Nucleus accumbens (tissue), 56 donors: ENCODE measurements around the gene ZIC4.

ENCODE experiments used
- DNase-seq, 56 donors: peaks; one replicate each; lab custom pipeline; 2025; lab: John Stamatoyannopoulos, UW

The ZIC4 gene

DNA sequence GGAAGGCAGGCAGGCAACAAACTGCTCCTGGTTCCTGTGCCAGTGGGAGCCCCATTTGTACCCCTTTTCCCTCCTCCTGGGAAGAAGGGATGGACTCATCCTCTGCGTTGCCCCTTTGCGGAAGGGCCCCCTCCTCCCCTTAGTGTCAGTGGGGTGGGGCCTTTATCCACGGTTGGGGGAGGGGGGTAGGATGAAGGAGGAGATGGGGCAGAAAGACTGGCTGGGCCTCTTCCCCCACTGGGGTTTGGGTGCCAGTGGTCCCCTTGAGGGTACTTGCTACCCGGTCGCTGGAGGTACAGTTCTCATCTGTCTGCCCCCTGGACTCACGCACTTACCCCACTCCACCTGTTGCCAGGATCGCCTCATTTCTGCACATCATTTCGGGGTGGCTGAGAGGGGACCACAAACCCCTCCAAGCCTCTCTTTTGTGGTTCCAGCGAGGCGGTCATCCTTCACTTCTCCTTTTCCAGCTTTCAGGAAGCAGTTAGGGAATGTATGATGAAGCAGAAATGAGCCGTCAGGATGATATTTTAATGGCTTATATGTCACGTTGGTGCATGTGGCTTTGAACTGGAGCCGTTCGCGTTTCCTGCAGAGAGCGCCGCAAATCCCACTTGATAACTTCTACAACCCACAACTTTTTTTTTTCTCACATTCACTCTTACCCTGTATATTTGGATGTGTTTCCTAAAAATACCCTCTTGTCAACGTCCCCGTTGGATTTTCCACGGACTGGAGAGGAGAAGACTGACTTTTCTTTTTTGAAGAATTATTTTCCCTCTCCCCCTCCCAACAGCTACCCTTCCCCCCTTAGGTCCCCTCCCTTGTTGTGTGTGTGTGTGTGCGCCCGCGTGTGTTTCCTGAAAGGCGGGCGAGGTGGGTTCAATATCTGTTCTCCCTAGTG, at the start of gene ZIC4:
Gene ZIC4, minus strand, starts transcription at position 516 of the 904 bp plus-strand sequence. CDS start 3,746 bp downstream, outside the sequence.
- no peak for DNase-seq

DNA sequence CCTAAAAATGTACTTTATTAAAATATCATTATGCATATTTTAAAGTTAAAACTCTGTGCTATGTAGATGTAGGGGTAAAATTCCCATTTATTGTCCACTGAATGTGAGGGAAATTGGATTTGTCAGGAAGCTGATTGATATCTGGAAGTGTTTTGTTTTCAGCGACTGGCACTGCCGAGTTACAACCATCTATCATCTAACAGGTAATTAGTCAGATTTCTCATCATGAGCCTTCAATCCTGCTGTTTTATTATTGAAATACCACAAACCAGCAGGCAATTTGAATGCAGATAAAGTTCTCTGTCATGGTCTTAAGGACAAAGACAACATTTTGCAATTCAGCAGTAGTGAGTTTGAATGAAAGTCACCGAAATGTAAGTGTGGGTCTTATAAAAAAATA, 43.3 kb upstream of the ZIC4 start:
- DNase-seq, result no peak

DNA sequence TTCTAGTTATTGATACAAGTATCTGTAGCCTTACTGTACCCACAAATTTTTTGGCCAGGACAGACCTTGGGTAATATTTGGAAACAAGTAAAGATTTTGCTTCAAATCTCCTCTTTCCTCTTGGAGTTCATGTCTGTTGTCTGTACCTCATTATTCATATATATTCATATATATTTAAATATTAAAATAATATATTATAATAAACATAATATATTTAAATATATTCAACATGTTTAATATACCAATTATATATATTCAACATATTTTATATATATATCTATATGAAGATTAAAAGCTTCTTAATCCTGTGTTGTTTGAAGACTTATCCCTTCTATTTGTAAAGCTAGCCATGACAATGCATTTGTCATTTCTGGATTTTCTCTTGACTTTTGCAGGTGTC, 40.9 kb upstream of the ZIC4 start:
- DNase-seq, result no peak

DNA sequence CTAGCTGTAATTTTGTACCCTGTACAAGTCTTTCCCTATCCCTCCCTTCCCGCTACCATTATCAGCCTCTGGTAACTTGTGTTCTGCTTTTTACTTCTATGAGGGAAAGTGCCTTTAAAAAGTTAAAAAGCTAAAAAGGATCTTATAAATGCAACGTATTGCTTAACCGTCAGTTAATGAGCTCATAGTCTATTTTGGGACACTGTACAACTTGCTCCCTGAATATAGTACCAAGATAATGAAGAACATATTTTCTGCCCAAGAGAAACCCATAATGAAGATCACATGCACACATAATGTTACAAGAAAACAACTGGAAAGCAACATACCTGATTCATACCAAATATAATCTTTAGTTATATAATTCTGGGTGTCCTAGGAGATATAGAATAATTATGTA, 25.4 kb upstream of the ZIC4 start:
- DNase-seq, result no peak

DNA sequence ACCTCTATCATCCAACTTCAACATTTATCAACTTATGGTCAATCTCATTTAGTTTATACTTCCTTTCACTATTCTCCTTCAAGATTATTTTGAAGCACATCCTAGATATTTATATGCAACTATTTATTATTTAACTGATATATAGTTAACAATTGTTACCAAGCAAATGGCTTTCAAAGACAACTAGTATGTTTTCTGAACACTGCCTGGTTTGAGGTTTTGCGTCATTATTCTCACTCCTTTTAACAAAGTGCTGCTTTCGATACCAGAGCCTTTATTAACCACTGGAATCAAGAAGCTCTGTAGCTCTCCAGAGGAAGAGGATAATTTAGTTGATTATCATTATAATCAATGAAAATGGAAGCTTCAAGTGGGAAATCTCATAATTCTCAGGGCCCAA, 22.4 kb upstream of the ZIC4 start:
- no peak for DNase-seq

DNA sequence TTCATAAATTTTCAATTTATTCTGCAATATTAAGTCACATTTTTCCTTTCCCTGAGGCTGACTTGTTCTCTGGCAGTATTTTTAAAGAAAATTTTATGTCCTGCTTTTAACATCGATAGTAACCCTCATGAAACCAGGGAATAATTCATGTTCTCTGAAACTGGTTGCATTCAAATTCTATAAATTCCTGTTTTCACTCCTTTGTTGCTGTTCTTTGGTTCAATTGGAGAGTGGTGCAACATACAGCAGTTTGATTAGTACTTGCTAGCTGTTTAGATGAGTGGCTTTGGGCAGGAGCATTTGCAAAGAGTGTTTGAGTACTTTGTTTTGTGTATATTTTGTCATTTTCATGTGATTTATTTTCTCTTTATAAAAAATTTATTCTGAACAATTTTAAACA, 22.0 kb upstream of the ZIC4 start:
- no peak for DNase-seq

- DNase-seq, result no peak
These were observed 21.4 kb upstream of the ZIC4 start for GRCh38 chr3:147427746-147428145.

DNA sequence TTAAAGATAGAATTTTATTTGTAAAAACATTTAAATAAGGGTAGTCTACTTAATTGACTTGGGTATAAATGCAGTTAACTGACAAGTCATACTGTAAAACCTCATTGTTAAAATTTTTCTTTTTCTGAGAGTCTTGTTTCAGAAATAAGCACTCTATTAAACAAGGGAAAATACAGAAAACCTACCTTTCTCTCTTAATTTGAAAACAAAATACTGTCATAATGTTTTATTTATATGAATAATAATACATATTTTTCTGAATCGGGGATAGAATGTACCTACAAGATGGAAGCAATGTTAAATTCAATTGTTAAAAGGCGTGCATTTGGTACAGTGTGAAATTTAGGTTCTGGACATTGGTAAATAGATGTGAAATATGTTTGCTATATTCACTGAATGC, 20.6 kb upstream of the ZIC4 start:
- DNase-seq, result no peak

DNA sequence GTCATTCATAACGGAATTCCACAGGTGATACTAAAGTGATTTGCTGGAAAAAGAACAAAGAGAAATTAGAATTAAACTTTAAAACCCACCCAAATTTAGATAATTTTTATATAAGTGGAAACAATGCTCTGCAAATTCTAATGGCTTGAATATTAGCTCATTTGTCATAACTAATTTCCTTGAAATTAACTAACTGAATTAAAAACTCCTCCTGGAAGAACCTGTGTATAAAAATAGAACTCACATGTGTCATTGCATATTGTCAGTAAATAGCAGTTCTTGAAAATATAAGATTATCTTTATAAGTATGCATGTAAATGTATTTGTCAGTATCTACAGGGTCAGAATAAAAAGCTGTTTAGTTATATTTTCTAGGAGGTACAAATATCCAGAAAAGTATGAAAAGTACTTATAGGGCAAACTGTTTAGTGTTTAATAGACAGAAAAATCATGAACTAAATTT, 19.1 kb upstream of the ZIC4 start:
- no peak for DNase-seq

DNA sequence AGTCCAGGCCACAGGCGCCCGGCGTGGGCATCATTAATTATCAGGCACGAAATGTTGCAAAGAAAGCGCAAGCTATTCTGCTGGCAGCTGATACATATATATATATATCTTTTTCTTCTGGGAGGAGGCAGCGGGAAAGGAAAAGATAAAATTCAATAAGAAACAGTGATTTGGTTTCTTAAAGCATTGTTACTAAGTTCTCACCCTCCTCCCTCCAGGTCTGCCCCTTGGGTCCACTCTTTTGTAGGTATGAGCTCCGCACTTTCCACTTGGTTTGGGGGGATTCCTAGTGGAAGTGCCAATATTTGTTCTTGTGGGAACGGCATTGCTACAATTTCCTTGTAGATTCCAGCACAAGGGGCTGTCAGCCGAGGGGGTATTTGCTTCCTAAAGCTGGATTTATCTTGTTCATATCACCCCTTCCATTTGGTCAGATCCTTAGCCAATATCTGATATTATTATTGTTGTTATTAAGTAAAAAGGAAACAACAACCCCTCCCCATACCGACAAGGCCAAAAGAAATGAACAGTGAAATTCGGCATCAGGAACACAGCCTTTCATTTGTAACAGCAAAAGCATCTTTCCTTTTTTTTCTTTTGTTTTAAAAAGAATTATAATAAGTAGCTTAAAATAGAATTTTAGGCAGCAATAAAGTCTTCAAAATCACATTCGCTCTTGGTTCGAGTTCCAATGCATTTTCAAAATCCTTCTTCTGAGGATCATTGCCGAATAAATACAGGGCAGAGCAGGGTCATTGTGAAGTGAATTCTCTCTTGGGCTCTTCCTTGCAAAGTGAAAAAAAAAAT, 18.4 kb upstream of the ZIC4 start:
- DNase-seq, result no peak

DNA sequence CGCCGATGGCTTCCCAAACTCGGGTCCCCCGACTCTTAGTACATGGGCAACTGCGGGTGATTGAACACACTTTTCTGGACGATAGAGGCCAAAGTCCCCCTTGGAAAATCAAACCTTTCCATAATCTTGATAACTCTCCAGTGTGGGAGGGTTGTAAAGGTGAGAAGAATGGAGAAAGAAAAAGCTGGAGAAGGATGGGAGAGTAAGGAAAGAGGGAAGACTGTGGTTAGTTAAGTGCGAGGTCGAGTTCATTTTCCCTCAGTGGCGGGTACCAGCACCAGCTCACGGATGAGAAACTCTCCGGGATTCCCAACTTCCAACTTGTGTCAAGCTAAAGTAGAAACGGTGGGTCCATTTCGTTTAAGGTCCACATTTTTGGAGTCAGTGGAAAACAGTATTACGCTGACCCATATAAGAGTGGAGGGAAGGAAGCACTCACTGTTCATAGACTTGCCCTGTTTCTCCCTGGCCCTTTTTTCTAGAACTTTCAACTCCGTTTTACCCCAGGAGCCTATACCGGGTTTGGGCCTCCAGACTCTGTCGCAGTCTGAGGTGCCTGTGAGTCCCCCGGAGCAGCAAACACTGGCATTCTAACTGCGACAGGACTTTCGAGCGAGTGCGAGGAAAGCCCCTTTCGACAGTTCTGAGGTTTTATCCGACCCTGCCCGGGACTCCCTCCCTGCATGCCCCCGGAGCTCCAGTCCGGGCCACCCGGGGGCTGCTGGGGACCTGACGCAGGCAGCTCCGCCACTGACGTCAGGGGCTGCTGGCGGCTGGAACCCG, 17.6 kb upstream of the ZIC4 start:
- DNase-seq, result peak in 2 of 56 donors; percentile 21 to 39

DNA sequence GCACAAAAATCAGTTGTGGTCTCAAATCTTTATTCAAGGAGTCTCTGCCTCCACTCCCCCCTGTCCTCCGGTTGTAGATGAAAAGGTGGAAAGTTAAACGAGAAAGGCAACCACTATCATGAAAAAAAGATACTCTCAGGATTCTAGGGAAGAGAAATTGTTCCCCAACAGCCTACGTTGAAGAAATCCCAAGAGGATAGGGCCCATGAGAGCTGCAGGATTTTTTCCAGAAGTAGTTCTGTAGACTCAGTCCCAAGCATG, 17.1 kb upstream of the ZIC4 start:
- no peak for DNase-seq

- peak in 1 of 56 donors; percentile 17 for DNase-seq
These were observed 16.5 kb upstream of the ZIC4 start for GRCh38 chr3:147422601-147423536.

GRCh38 chr3:147422196-147422595, 15.9 kb upstream of the ZIC4 start:
- DNase-seq, result no peak

DNA sequence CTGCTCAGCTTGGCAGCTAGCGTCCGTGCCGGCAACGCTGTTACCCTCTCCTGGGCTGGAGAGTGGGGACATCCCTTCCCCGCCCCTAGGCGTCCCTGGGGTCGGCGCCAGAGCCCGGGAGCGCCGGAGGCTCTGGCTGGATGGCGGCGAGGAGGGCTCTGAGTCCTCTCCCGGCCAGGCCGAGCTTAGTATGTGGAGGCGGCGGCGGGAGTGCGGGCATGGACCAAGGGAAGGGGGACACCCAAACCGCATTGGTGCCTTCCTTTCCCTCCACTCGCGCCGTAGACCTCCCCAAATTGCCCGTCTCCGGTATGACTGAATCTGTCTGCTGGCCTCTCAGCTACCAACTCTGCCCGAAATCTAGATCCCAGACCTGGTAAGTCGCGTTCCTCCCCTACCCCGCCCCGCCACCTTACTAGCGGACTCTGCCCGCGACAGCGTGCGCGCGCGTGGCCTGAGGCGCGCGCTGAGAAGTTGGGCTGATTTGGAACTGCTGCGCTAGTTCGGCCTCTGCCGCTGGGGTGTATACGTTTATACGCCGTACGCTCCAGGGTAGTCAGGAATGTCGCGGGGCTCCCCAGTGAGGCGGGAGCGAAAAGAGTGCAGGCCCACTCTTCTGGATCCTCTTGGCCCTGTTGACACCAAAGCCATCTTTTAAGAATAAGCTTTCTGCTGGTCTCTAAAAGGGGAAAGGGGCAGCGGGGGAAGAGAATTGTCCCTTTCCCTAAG, 15.0 kb upstream of the ZIC4 start:
- peak in 1 of 56 donors; percentile 9 for DNase-seq

DNA sequence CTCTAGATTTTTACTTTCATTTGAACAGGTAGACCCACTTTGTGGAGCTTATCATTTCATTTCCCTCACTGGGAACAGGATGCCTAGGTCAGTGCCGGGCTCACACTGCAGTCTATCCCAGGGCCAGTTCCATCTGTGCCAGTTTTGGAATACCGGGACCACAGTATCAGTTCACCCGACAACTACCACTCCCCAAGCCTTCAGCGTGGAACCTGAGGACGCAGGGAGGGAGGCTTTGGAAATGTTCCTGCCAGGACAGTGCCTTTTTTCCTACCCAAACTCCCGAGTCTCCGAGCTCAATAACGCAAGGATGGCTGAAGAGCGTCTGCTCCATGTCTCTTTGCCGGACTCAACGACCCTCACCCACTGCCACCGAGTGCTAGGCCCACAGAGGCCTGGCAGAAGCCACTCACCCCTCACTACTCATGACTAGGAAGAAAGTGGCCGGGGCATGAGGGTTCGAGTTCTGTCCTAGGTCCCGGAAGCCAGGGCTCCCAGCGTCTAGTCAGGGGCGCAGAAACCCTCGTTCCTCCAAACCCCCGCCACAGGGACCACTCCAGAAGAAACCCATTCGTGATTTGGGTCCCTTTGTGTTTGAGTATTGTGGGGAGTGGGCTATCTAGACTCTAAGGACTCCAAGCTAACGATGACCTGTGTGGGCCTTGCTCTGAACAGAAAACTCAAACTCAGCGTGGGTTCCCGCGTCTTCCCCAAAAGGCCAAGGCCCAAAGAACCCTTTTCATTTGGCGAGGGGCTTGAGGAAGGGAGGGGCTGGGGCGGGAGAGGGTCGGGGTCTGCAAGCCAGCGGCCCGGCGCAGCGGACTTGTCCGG, 14.2 kb upstream of the ZIC4 start:
- DNase-seq, result no peak

- DNase-seq, result no peak
These were observed 13.5 kb upstream of the ZIC4 start for GRCh38 chr3:147419781-147420224.
